Kidney epithelial cell (primary cell): Measurements from ENCODE around the gene KCNA10. TPM values are rescaled to one million over a fixed set of nuclear protein-coding genes. Genes with fewer than 3 reads are reported as not detected.

Experiments used
- DNase-seq: peaks from one replicate; pipeline ENCODE4 v3.0.0-alpha.2; 2010; ENCODE audit warnings: low read depth
- H3K27me3 ChIP-seq: 2 replicates; pipeline ENCODE4 v1.6.0; 2011; ENCODE audit warnings: low read length; ENCODE audit not compliant: control insufficient read depth, insufficient read depth
- H3K36me3 ChIP-seq: 2 replicates; pipeline ENCODE4 v1.5.1; 2011; ENCODE audit warnings: low read length; ENCODE audit not compliant: control insufficient read depth, insufficient read depth
- H3K4me3 ChIP-seq: 2 replicates; pipeline ENCODE4 v1.5.1; 2011; ENCODE audit warnings: low read depth, mild to moderate bottlenecking, control low read depth, low read length
- CTCF ChIP-seq: IDR thresholded peaks from 2 replicates; pipeline ENCODE4 v1.5.1; 2011; ENCODE audit warnings: mild to moderate bottlenecking, moderate library complexity, low read length, control low read depth, inconsistent platforms; ENCODE audit not compliant: insufficient read depth, poor library complexity, severe bottlenecking
- total RNA-seq: library from RNA; depleted of rRNA; stranded (reverse); fragments of >200 nt; gene quantifications from 2 replicates; pipeline ENCODE4 v1.2.3, GENCODE V29; 2015

KCNA10 gene
- total RNA-seq, 1 donor from 2014 or later: not detected

GRCh38 chr1:110478886-110479285, 40.1 kb downstream of the KCNA10 start:
- no peak for TF ChIP-seq CTCF
- Histone ChIP-seq H3K36me3 (no peaks in the 10 kb centered on the region), H3K4me3 (no peak overlapping the region), H3K27me3 (peaks cover 6% of the 10 kb centered on the region)
- no peak for DNase-seq

GRCh38 chr1:110477967-110478640, 40.9 kb downstream of the KCNA10 start:
- H3K4me3 ChIP-seq: no peak overlapping the region

GRCh38 chr1:110477445-110477957, 41.5 kb downstream of the KCNA10 start:
- H3K4me3 ChIP-seq: no peak overlapping the region
- peaks cover 2% of the 10 kb centered on the region for H3K27me3 ChIP-seq
- DNase-seq: no peak
- no peaks in the 10 kb centered on the region for H3K36me3 ChIP-seq
- TF ChIP-seq CTCF: peak; percentile 16

More at GRCh38 chr1:110477967-110478640, 40.9 kb downstream of the KCNA10 start:
- H3K36me3 ChIP-seq: no peaks in the 10 kb centered on the region
- no peak for TF ChIP-seq CTCF
- peaks cover 5% of the 10 kb centered on the region for H3K27me3 ChIP-seq
- no peak for DNase-seq

- TF ChIP-seq CTCF: no peak
- peak; percentile 48 for DNase-seq
- Histone ChIP-seq H3K36me3 (no peaks in the 10 kb centered on the region), H3K27me3 (peaks cover 2% of the 10 kb centered on the region), H3K4me3 (no peak overlapping the region)
Measured at GRCh38 chr1:110477041-110477440, 41.9 kb downstream of the KCNA10 start.

GRCh38 chr1:110476028-110476765, 42.8 kb downstream of the KCNA10 start:
- Histone ChIP-seq H3K4me3 (no peak overlapping the region), H3K27me3 (no peaks in the 10 kb centered on the region), H3K36me3 (no peaks in the 10 kb centered on the region)
- TF ChIP-seq CTCF: no peak
- no peak for DNase-seq
